HepG2 (cell line): Measurements from ENCODE around the gene ELL. TPM values are rescaled to one million over a fixed set of nuclear protein-coding genes. Genes with fewer than 3 reads are reported as not detected.
A peak's percentile ranks its signal among the peaks of the same experiment; 100 is the strongest.

Experiments used
- ATAC-seq: fragments of 200-7000 bp; cut with Tn5 transposase; 3 replicates; pipeline ENCODE4 v1.9.1; 2020; ENCODE audit warnings: mild to moderate bottlenecking, moderate library complexity
- BruUV-seq: library from RNA; stranded (reverse); fragments of 400-500 nt; replicated peaks from 2 replicates; lab custom pipeline; 2021; lab: Mats Ljungman, UMichigan
- CTCF ChIA-PET: fragments of 300-600 bp; formaldehyde crosslinking; extraction: SDS; loops from one replicate; lab custom pipeline; 2021; ENCODE audit warnings: low total read pairs, inconsistent platforms, low intra/inter-chr PET ratio; lab: Yijun Ruan, JAX
- POLR2A ChIA-PET: fragments of 350-600 bp; sonication (Branson Sonifier 250); formaldehyde crosslinking; loops from one replicate; lab custom pipeline; 2020; ENCODE audit warnings: antibody characterized with exemption, inconsistent platforms; lab: Yijun Ruan, JAX
- DNase-seq: peaks from one replicate; pipeline ENCODE4 v3.0.0-alpha.2; 2015; ENCODE audit warnings: low spot score
- FAIRE-seq: peaks from 3 replicates; lab custom pipeline; 2011; peaks lifted over from hg19 to GRCh38; lab: Jason Lieb, UNC
- H2AFZ ChIP-seq: one replicate; pipeline ENCODE4 v1.6.1; 2011; ENCODE audit warnings: low read length, inconsistent platforms
- H3K27ac ChIP-seq: fragments of 300-600 bp; 3 replicates; pipeline ENCODE4 v1.8.0; 2011; ENCODE audit warnings: mixed run types, mild to moderate bottlenecking, mixed read lengths, low read length, inconsistent platforms; ENCODE audit not compliant: insufficient read depth; ENCODE audit errors: extremely low read length
- H3K27me3 ChIP-seq, 2 experiments: fragments of 200-600 bp in 1 of 2; 2 replicates in 1 of 2; 3 replicates in 1 of 2; pipeline versions ENCODE4 v1.6.0 to v1.8.0; 2011; ENCODE audit warnings: low read length in 2 of 2, mild to moderate bottlenecking in 2 of 2, moderate library complexity in 2 of 2, inconsistent platforms in 1 of 2; ENCODE audit not compliant: insufficient read depth in 2 of 2, control insufficient read depth in 1 of 2
- H3K36me3 ChIP-seq, 2 experiments: fragments of 200-600 bp in 1 of 2; replicated peaks in 1 of 2; 2 replicates in 1 of 2; 3 replicates in 1 of 2; pipeline versions ENCODE4 v1.5.1 to v1.8.0; 2011; ENCODE audit warnings: low read length in 2 of 2, inconsistent platforms in 1 of 2; ENCODE audit not compliant: insufficient read depth in 2 of 2, control insufficient read depth in 1 of 2
- H3K4me1 ChIP-seq: 2 replicates; pipeline ENCODE4 v1.5.1; 2012; ENCODE audit warnings: low read length, inconsistent platforms; ENCODE audit not compliant: insufficient read depth
- H3K4me2 ChIP-seq: 2 replicates; pipeline ENCODE4 v1.6.0; 2011; ENCODE audit warnings: low read depth, low read length, inconsistent platforms
- H3K4me3 ChIP-seq, 3 experiments: fragments of 200-600 bp in 1 of 3; sonication (generic), shearing (Covaris generic) in 1 of 3; replicated peaks in 1 of 3; 2 replicates each; pipeline ENCODE4 v1.5.1; 2011 to 2016; ENCODE audit warnings: low read length in 3 of 3, inconsistent platforms in 2 of 3, low read depth in 2 of 3, mild to moderate bottlenecking in 2 of 3, control low read depth in 1 of 3, mixed read lengths in 1 of 3; ENCODE audit not compliant: insufficient read depth in 1 of 3
- H3K79me2 ChIP-seq: one replicate; pipeline ENCODE4 v1.6.1; 2011; ENCODE audit warnings: low read length, inconsistent platforms; ENCODE audit not compliant: insufficient read depth
- H3K9ac ChIP-seq: 2 replicates; pipeline ENCODE4 v1.6.0; 2011; ENCODE audit warnings: mild to moderate bottlenecking, low read depth, low read length, inconsistent platforms; ENCODE audit not compliant: insufficient read depth
- H3K9me3 ChIP-seq: 2 replicates; pipeline ENCODE4 v1.5.1; 2012; ENCODE audit warnings: mild to moderate bottlenecking, low read length
- H4K20me1 ChIP-seq: 2 replicates; pipeline ENCODE4 v1.6.0; 2011; ENCODE audit warnings: inconsistent platforms, mild to moderate bottlenecking, low read length, moderate library complexity; ENCODE audit not compliant: insufficient read depth
- DZIP1 ChIP-seq: sonication (generic); formaldehyde crosslinking; IDR thresholded peaks from 2 replicates; pipeline ENCODE4 v1.5.0; 2020; ENCODE audit warnings: mild to moderate bottlenecking, missing genetic modification reagents
- GATAD2A ChIP-seq: IDR thresholded peaks from 2 replicates; pipeline ENCODE4 v1.6.1; 2016
- PPARG ChIP-seq: conservative IDR thresholded peaks from 2 replicates; pipeline ENCODE4 v1.6.1; 2016; ENCODE audit warnings: missing biosample characterization, missing genetic modification reagents
- RFXANK ChIP-seq: IDR thresholded peaks from 2 replicates; pipeline ENCODE4 v1.6.1; 2016
- SAP130 ChIP-seq: IDR thresholded peaks from 2 replicates; pipeline ENCODE4 v1.6.1; 2016; ENCODE audit warnings: low read depth
- SKI ChIP-seq: fragments of 450-650 bp; IDR thresholded peaks from one replicate; pipeline ENCODE4 v1.6.1; 2018; ENCODE audit warnings: mild to moderate bottlenecking; ENCODE audit not compliant: partially characterized antibody
- YEATS4 ChIP-seq: sonication (generic); formaldehyde crosslinking; IDR thresholded peaks from 2 replicates; pipeline ENCODE4 v1.4.0; 2020; ENCODE audit warnings: missing genetic modification reagents, borderline replicate concordance
- ZNF788 ChIP-seq: sonication (generic); formaldehyde crosslinking; IDR thresholded peaks from 2 replicates; pipeline ENCODE4 v1.5.0; 2020; ENCODE audit warnings: mild to moderate bottlenecking, missing genetic modification reagents, borderline replicate concordance
- WGBS: methylation state at CpG from one replicate; pipeline ENCODE4 v1.1.6; 2017; ENCODE audit warnings: low lambda C conversion rate; 5-methylcytosine and 5-hydroxymethylcytosine counted together
- in situ Hi-C: cut with HindIII; loops from 2 replicates; pipeline ENCODE4 v1.10.0; 2017; ENCODE audit warnings: low pct_unique_long_range_greater_than_20kb; ENCODE audit not compliant: extremely low pct_ligation_motif_present
- intact Hi-C: fragments of 100-400 bp; cut with micrococcal nuclease; formaldehyde crosslinking; loops from one replicate; pipeline ENCODE4 v1.10.0; 2022; ENCODE audit not compliant: unreplicated experiment
- polyA plus RNA-seq, 8 experiments: library from polyadenylated mRNA; depleted of rRNA in 3 of 8; stranded (reverse) in 7 of 8; unstranded in 1 of 8; fragments of >200 nt; fragmentation: Illumina TruSeq in 4 of 8; extraction: Trizol in 4 of 8; gene quantifications; 2 replicates each; pipeline versions ENCODE4 v1.2.1 to v1.2.3, GENCODE V29; 2011 to 2016; ENCODE audit warnings: low read depth in 4 of 8, missing spikeins in 1 of 8, mixed read lengths in 1 of 8; ENCODE audit not compliant: insufficient read depth in 1 of 8
- total RNA-seq, 5 experiments: library from RNA; depleted of rRNA; stranded (reverse); fragments of >200 nt; fragmentation: Illumina TruSeq; extraction: Trizol; gene quantifications; 2 replicates each; pipeline ENCODE4 v1.2.3, GENCODE V29; 2016; ENCODE audit warnings: low read depth in 1 of 5
- TF ChIP-seq, protein P1 (sequence below): sonication (generic); IDR thresholded peaks from 2 replicates; pipeline ENCODE4 v1.6.1; 2016; ENCODE audit warnings: low read depth, borderline replicate concordance

ELL gene
- total and polyA plus RNA-seq, 2 of the 13 experiments (the other 11 are each of a cell fraction or from before 2014, with no cell fraction given), result 3.7 to 5.4 TPM

- peaks cover 13 to 33% of the 10 kb centered on the region in 2 experiments for H3K36me3 ChIP-seq
- 92% methylated on average over 26 of the region's 30 CpGs for WGBS
- H4K20me1 ChIP-seq, result peaks cover 27% of the 10 kb centered on the region; the same call in 1 of the 2 replicates
- TF ChIP-seq SKI (no peak), DZIP1 (CRISPR knock-in tag) (0 out of 2 replicates have a peak, but pooled peaks have one; percentile 50)
- intact Hi-C loops, result loop anchor here (5.0 kb wide), 2 partner anchors 42 to 212 kb away; no protein-coding TSS in a partner anchor
- ChIA-PET POLR2A (interaction anchor here (1.0 to 1.4 kb wide), 2 partner anchors 106 to 123 kb away, joined by 3 read pairs; partner anchors contain the start of genes REX1BD and UBA52), CTCF (no interaction called here)
- H3K27me3 ChIP-seq, result no peaks in the 10 kb centered on the region
- H3K9ac ChIP-seq, result no peak overlapping the region
- H3K4me2 ChIP-seq, result no peak overlapping the region
- DNase-seq (no peak), FAIRE-seq (no peak), ATAC-seq (no peak)
- no peak overlapping the region for H3K4me3 ChIP-seq
- in situ Hi-C loops, result no loop called here
- BruUV-seq, result no TSS peak
- H3K9me3 ChIP-seq, result no peaks in the 10 kb centered on the region
- H2AFZ ChIP-seq, result no peak overlapping the region
- H3K79me2 ChIP-seq, result peaks cover 16% of the 10 kb centered on the region
- peaks cover 57% of the 10 kb centered on the region for H3K4me1 ChIP-seq
- peak overlapping the region; percentile 36 for H3K27ac ChIP-seq
Observed at GRCh38 chr19:18465214-18465963, 56.5 kb downstream of the ELL start.

- peaks cover 18 to 39% of the 10 kb centered on the region in 2 experiments for H3K36me3 ChIP-seq
- H3K4me2 ChIP-seq, result no peak overlapping the region
- H4K20me1 ChIP-seq, result peaks cover 24% of the 10 kb centered on the region; the same call in 1 of the 2 replicates
- no peaks in the 10 kb centered on the region for H3K9me3 ChIP-seq
- no peak overlapping the region for H3K9ac ChIP-seq
- no TSS peak for BruUV-seq
- H3K27me3 ChIP-seq, result no peaks in the 10 kb centered on the region
- WGBS, result 23% methylated on average over 4 of the region's 8 CpGs
- peaks cover 16% of the 10 kb centered on the region for H3K79me2 ChIP-seq
- peak overlapping the region; percentile 36 for H3K27ac ChIP-seq
- intact Hi-C loops (loop anchor here (5.0 kb wide), 2 partner anchors 43 to 213 kb away; no protein-coding TSS in a partner anchor), in situ Hi-C loops (no loop called here)
- ATAC-seq (peak; percentile 49), DNase-seq (peak; percentile 80), FAIRE-seq (peak; percentile 81)
- ChIA-PET POLR2A (interaction anchor here (1.0 to 1.4 kb wide), 2 partner anchors 107 to 124 kb away, joined by 3 read pairs; partner anchors contain the start of genes REX1BD and UBA52), CTCF (no interaction called here)
- H3K4me3 ChIP-seq, result no peak overlapping the region
- H2AFZ ChIP-seq, result no peak overlapping the region
- H3K4me1 ChIP-seq, result peaks cover 50% of the 10 kb centered on the region
- TF ChIP-seq, protein P1, sequence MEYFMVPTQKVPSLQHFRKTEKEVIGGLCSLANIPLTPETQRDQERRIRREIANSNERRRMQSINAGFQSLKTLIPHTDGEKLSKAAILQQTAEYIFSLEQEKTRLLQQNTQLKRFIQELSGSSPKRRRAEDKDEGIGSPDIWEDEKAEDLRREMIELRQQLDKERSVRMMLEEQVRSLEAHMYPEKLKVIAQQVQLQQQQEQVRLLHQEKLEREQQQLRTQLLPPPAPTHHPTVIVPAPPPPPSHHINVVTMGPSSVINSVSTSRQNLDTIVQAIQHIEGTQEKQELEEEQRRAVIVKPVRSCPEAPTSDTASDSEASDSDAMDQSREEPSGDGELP, result 0 out of 2 replicates have a peak, but pooled peaks have one; percentile 17
- TF ChIP-seq SAP130 (CRISPR knock-in tag), result peak; percentile 81
- TF ChIP-seq PPARG (CRISPR knock-in tag), result no peak
- TF ChIP-seq RFXANK (CRISPR knock-in tag), result 0 out of 2 replicates have a peak, but pooled peaks have one; percentile 27
- TF ChIP-seq GATAD2A (CRISPR knock-in tag), result peak; percentile 34; the same call in 1 of the 2 replicates
- peak; percentile 74; the same call in 1 of the 2 replicates for TF ChIP-seq ZNF788
- no peak for TF ChIP-seq YEATS4 (CRISPR knock-in tag)
Observed at GRCh38 chr19:18464646-18465045, 57.2 kb downstream of the ELL start.
